Vagina (tissue), 2 donors: ENCODE results near the gene POLR2E.

Experiments used
- POLR2AphosphoS5 ChIP-seq, 2 donors: sonication (generic); formaldehyde crosslinking; IDR thresholded peaks; one replicate each; pipeline ENCODE4 v1.9.0; 2017; ENCODE audit warnings: antibody characterized with exemption in 2 of 2, mild to moderate bottlenecking in 2 of 2, low read depth in 1 of 2; ENCODE audit not compliant: insufficient read depth in 1 of 2
- TF ChIP-seq, protein P1 (sequence below), 3 experiments: fragments of 450-650 bp in 2 of 3; fragments of 200-600 bp in 1 of 3; sonication (generic) in 1 of 3; IDR thresholded peaks; one replicate each; pipeline ENCODE4 v1.5.1; 2017 to 2019; ENCODE audit warnings: antibody characterized with exemption in 3 of 3, mild to moderate bottlenecking in 2 of 3, moderate library complexity in 2 of 3

GRCh38 chr19:1052349-1052975, 42.7 kb downstream of the POLR2E start:
- TF ChIP-seq, protein P1, sequence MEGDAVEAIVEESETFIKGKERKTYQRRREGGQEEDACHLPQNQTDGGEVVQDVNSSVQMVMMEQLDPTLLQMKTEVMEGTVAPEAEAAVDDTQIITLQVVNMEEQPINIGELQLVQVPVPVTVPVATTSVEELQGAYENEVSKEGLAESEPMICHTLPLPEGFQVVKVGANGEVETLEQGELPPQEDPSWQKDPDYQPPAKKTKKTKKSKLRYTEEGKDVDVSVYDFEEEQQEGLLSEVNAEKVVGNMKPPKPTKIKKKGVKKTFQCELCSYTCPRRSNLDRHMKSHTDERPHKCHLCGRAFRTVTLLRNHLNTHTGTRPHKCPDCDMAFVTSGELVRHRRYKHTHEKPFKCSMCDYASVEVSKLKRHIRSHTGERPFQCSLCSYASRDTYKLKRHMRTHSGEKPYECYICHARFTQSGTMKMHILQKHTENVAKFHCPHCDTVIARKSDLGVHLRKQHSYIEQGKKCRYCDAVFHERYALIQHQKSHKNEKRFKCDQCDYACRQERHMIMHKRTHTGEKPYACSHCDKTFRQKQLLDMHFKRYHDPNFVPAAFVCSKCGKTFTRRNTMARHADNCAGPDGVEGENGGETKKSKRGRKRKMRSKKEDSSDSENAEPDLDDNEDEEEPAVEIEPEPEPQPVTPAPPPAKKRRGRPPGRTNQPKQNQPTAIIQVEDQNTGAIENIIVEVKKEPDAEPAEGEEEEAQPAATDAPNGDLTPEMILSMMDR (IDR thresholded peaks at IDR 0.05): no peak
- no peak for TF ChIP-seq POLR2AphosphoS5 (IDR thresholded peaks at IDR 0.05; ENCODE audit: insufficient read depth in 1 of 2, low read depth in 1 of 2)
